ENCODE data around the gene DSP. TPM values are rescaled to one million over a fixed set of nuclear protein-coding genes. Genes with fewer than 3 reads are reported as not detected.

The DSP gene
- total RNA-seq, 1 experiment from 2014 or later: 104 TPM

- TF ChIP-seq CTCF (IDR thresholded peaks at IDR 0.05 in 2 of 3, conservative IDR thresholded peaks at IDR 0.05 in 1 of 3; ENCODE audit: borderline replicate concordance in 1 of 3, insufficient read depth in 1 of 3, low read depth in 2 of 3, low read length in 2 of 3) (no peak), ELF1 (IDR thresholded peaks at IDR 0.05; ENCODE audit: borderline replicate concordance, low read depth) (no peak), FOSL1 (IDR thresholded peaks at IDR 0.05; ENCODE audit: low read depth) (no peak), CEBPB (IDR thresholded peaks at IDR 0.05; ENCODE audit: low read depth) (no peak)
These were observed 21.3 kb downstream of the DSP start (continued) for GRCh38 chr6:7562769-7563168.

GRCh38 chr6:7566107-7566506, 24.6 kb downstream of the DSP start:
- ATAC-seq: no peak
- Histone ChIP-seq H3K27ac (ENCODE audit: low read depth, low read length) (no peak overlapping the region), H3K27me3 (ENCODE audit: insufficient read depth, low read length) (no peaks in the 10 kb centered on the region), H3K79me2 (ENCODE audit: insufficient read depth, low read length) (no peaks in the 10 kb centered on the region), H3K4me1 (ENCODE audit: control insufficient read depth in 1 of 2, insufficient read depth in 2 of 2, low read length in 2 of 2) (no peaks in the 10 kb centered on the region), H3K4me3 (replicated peaks in 1 of 2; ENCODE audit: low read depth in 1 of 2, low read length in 2 of 2) (no peak overlapping the region), H3K36me3 (ENCODE audit: control insufficient read depth in 1 of 2, insufficient read depth in 2 of 2, low read length in 2 of 2) (peaks cover 63 to 79% of the 10 kb centered on the region in 2 experiments), H4K20me1 (ENCODE audit: insufficient read depth) (no peaks in the 10 kb centered on the region), H3K9ac (ENCODE audit: low read length) (no peak overlapping the region), H3K9me3 (ENCODE audit: control insufficient read depth in 1 of 2, insufficient read depth in 1 of 2, low read depth in 1 of 2, low read length in 2 of 2) (no peaks in the 10 kb centered on the region), H2AFZ (ENCODE audit: low read depth, low read length, poor library complexity, severe bottlenecking) (no peak overlapping the region), H3K4me2 (ENCODE audit: low read length) (no peak overlapping the region), H3K9me2 (ENCODE audit: insufficient read depth) (no peaks in the 10 kb centered on the region)
- no TSS peak for BruUV-seq (replicated peaks)
- TF ChIP-seq SIN3A (IDR thresholded peaks at IDR 0.05; ENCODE audit: low read depth) (no peak), FOSL1 (IDR thresholded peaks at IDR 0.05; ENCODE audit: low read depth) (no peak), TCF7L2 (IDR thresholded peaks at IDR 0.05; ENCODE audit: borderline replicate concordance, extremely low read depth, insufficient read depth, insufficient read length) (no peak), ELF1 (IDR thresholded peaks at IDR 0.05; ENCODE audit: borderline replicate concordance, low read depth) (no peak)
- intact Hi-C loops (cut with micrococcal nuclease): no loop called here
- ChIA-PET POLR2A (no interaction called here), RAD21 (ENCODE audit: low non-redundant PET in 1 of 2, low total read pairs in 2 of 2, uncharacterized antibody in 2 of 2, unreplicated experiment in 2 of 2) (no interaction called here), CTCF (interaction anchor here (1.0 to 1.4 kb wide), 2 partner anchors 140 to 141 kb away, joined by 3 to 6 read pairs; no protein-coding TSS in a partner anchor)
- no peak for DNase-seq (ENCODE audit: low read depth, low spot score)

Data from HCT116 (cell line).